Measurements from ENCODE around the gene SLC2A6.

GRCh38 chr9:133518200-133518599 is 39.3 kb upstream of the SLC2A6 start:
- TF ChIP-seq CTCF (IDR thresholded peaks at IDR 0.05; ENCODE audit: low read length) (no peak), EZH2 (IDR thresholded peaks at IDR 0.05; ENCODE audit: borderline replicate concordance, low read length) (no peak)

Data from OCI-LY1 (cell line).